Islet precursor cell (in vitro differentiated cells): ENCODE results near the gene ATAD3C.
"Not testable (repeated sequence)": the region's sequence is repeated elsewhere in the genome, so short reads cannot be mapped to it uniquely, and the experiment has no call there.

Experiments
- DNase-seq: peaks from one replicate; pipeline ENCODE4 v3.0.0-alpha.2; 2018

Gene ATAD3C

DNA sequence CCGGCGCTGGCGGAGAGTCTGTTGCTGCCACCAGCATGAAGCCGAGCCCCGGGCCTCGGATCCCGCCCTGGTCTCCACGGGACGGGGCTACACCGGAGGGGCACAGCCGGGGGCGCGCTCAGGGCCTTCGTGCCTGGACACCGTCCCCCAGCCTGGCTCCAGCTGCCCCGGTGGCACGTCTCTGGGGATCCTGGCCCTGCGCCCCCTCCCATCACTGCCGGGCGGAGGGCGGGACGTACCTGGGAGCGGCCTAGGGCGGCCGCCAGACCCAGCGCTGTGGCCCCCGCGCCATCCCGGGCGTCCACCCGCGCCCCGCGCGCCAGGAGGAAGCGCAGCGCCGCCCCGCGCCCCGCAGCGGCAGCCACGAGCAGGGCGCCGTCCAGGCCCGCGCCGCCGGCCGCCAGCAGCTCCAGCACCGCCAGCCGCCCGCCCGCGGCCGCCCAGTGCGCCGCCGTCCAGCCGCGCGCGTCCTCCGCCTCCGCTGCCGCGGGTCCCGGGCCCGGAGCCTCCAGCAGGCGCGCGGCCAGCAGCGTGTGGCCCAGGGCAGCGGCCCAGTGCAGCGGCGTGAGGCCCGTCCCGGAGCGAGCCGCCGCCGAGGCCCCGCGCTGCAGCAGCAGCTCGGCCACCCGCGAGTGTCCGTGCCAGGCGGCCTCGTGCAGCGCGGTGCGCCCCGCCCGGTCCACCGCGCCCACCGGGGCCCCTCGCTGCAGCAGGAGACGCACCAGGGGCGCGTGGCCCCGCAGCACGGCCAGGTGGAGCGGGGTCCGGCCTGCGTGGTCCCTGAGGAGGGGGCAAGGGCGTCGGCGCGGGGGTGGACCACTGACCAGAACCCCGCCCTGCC, 29.5 kb upstream of the ATAD3C start:
- DNase-seq: peak; percentile 63

DNA sequence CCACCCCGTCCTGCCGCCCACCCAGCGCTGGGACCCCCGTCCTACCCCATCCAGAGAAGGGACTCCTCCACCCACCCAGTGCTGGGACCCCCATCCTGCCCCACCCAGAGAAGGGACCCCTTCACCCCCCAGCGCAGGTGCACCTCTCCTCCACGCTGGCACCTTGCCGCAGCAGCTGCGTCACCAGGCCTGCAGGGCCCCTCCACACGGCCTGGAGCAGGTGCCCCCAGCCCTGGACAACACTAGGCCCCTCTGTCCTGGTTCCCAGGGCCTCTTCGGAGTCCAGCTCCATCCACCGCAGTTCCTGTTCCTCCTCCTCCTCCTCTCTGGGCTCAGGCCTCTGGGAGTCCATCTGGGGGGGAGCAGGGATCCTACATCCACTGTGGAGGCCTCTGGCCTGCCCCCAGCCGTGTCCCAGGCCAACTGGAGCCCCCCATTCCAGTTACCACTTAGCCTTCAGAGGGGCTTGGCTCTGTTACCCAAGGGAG, 28.8 kb upstream of the ATAD3C start:
- DNase-seq: peak; percentile 53

GRCh38 chr1:1421147-1421906, 28.2 kb upstream of the ATAD3C start, which contains the start of gene ANKRD65:
TSS of gene ANKRD65 (minus strand) at chr1:1421276. CDS start at chr1:1421005, 271 bp downstream.
- DNase-seq: peak; percentile 57

GRCh38 chr1:1421907-1422464, 27.5 kb upstream of the ATAD3C start:
- DNase-seq: peak; percentile 55

GRCh38 chr1:1422465-1423244, 26.8 kb upstream of the ATAD3C start:
- DNase-seq: peak; percentile 96

DNA sequence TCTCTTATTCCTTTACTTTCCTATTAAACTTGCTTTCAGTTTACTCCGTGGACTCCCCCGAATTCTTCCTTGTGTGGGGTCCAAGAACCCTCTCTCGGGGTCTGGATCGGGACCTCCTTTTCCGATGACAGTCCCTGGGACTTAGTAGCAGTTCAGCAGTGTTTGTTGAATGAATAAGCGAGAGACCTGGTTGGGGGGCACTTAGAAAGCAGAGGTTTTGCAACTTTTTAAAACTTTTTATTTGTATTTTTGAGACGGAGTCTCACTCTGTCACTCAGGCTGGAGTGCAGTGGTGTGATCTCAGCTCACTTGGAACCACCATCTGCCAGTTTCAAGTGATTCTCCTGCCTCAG, 26.3 kb upstream of the ATAD3C start:
- no peak for DNase-seq

DNA sequence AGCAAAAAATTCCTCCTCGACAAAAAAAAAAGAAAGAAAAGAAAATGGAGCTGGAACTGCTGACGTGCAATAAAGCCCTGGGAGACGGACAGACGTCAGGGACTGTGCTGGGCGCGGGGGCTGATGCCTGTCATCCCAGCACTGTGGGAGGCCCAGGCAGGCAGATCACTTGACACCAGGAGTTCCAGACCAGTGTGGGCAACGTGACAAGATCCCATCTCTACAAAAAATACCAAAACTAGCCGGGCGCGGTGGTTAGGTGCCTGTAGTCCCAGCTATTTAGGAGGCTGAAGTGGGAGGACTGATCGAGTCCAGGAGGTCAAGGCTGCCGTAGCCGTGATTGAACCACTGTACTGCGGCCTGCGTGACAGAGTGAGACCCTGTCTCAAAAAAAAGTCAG, 24.8 kb upstream of the ATAD3C start:
- no peak for DNase-seq

DNA sequence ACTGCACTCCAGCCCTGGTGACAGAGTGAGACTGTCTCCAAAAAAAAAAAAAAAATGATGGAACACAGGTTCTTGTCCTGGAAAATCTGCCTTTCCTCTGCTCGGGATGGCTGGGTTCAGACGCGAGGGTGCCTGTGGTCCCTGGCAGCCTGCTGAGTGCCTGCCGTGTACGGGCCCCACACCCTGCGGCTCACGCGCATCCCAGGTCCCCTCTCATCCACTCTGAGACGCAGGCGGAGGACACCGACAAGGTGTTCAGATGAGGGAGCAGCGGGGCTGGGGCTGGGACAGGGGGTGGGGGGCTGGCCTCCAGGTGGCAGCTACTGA, 24.1 kb upstream of the ATAD3C start:
- no peak for DNase-seq

- DNase-seq: peak; percentile 81
Observed at GRCh38 chr1:1425753-1426495, 23.6 kb upstream of the ATAD3C start.

- DNase-seq: no peak
Observed at GRCh38 chr1:1426496-1427105, 22.9 kb upstream of the ATAD3C start.

DNA sequence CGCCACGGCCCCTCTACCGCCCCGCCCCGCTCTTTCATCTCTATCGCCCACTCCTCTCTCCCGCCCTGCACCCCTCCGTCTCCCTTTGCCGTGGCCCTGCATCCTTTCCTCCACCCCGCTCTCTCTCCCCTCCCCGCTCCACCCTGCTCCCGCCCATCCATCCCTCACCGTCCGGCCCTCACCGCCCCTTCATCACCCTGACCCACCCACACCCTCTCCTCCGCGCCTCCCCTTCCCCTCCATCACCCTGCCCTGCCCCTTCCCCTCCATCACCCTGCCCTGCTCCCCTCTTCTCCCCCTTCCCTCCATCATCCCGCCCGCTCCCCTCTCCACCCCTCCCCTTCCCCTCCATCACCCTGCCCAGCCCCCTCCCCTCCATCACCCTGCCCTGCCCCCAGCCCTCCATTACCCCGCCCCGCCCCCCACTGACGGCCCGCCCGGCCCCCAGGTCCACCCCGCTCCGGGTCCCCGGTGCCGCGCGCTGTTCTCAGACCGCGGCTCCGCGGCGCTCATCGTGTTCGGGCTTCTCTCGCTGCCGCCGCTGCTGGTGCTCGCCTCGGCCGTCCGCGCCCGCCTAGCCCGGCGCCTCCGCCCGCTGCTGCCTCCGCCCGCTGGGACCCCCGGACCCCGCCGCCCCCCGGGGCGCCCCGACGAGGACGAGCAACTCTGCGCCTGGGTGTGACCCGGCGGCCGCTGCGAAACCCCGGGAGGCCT, 22.2 kb upstream of the ATAD3C start:
- DNase-seq: peak; percentile 84

GRCh38 chr1:1427820-1428148, 21.7 kb upstream of the ATAD3C start:
- DNase-seq: no peak

GRCh38 chr1:1428174-1428573, 21.3 kb upstream of the ATAD3C start:
- no peak for DNase-seq

DNA sequence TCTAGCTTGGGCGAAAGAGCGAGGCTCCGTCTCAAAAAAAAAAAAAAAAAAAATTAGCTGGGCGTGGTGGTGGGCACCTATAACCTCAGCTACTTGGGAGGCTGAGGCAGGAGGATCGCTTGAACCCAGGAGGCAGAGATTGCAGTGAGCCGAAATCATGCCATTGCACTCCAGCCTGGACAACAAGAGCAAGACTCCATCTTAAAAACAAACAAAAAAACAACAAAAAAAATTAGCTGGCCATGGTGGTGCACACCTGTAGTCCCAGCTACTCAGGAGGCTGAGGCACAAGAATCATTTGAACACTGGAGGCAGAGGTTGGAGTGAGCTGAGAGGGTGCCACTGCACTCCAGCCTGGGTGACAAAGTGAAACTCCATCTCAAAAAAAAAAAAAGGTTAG, 20.5 kb upstream of the ATAD3C start:
- not testable (repeated sequence) for DNase-seq

DNA sequence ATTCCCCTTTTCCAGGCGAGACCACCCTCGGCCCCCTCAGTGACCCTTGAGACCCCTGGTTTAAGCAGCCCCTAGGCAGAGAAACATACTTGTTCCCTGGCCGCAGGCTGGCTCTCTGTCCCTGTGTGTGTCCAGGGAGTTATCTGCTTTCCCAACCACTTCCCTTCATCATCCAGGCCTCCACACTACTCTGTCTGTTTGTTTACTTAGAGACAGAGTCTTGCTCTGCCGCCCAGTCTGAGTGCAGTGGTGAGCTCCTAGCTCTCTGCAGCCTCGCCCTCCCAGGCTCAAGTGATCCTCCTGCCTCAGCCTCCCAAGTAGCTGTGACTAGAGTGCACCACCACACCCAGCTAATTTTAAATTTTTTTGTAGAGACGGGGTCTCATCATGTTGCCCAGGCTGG, 19.8 kb upstream of the ATAD3C start:
- DNase-seq: no peak

GRCh38 chr1:1430114-1430982, 19.1 kb upstream of the ATAD3C start:
- peak; percentile 93 for DNase-seq

GRCh38 chr1:1430992-1431844, 18.3 kb upstream of the ATAD3C start:
- DNase-seq: no peak

GRCh38 chr1:1431845-1432273, 17.6 kb upstream of the ATAD3C start:
- peak; percentile 96 for DNase-seq

GRCh38 chr1:1432274-1432950, 17.1 kb upstream of the ATAD3C start:
- no peak for DNase-seq
